Measurements from ENCODE around the gene NQO1. TPM values are rescaled to one million over a fixed set of nuclear protein-coding genes. Genes with fewer than 3 reads are reported as not detected.

The NQO1 gene
- total and polyA plus RNA-seq, 9 of the 15 experiments (the other 6 are each of a cell fraction or from before 2014, with no cell fraction given), result 96.7 to 198 (median 122) TPM

- TF ChIP-seq TBP (optimal IDR thresholded peaks at IDR 0.05; ENCODE audit: low read depth, low read length) (peak; percentile 96), RB1 (IDR thresholded peaks at IDR 0.05; ENCODE audit: low read depth) (no peak; the same call in 1 of the 2 replicates), CBFA2T2 (conservative IDR thresholded peaks at IDR 0.05) (no peak; the same call in 1 of the 2 replicates), ZNF644 (tag; IDR thresholded peaks at IDR 0.05; ENCODE audit: low read depth) (no peak), POLR2B (IDR thresholded peaks at IDR 0.05; ENCODE audit: low read depth, partially characterized antibody) (peak; percentile 89), SMARCB1 (IDR thresholded peaks at IDR 0.05; ENCODE audit: insufficient read length, low read depth) (no peak), SREBF2 (CRISPR knock-in tag; IDR thresholded peaks at IDR 0.05) (no peak), ATF6 (CRISPR knock-in tag; IDR thresholded peaks at IDR 0.05) (0 out of 2 replicates have a peak, but pooled peaks have one; percentile 57), ZNF274 (IDR thresholded peaks at IDR 0.05; ENCODE audit: borderline replicate concordance, low read depth, low read length) (no peak), ZNF444 (CRISPR knock-in tag; IDR thresholded peaks at IDR 0.05) (no peak), CBFB (CRISPR knock-in tag; IDR thresholded peaks at IDR 0.05) (no peak), ZNF280A (IDR thresholded peaks at IDR 0.05; ENCODE audit: low read depth, partially characterized antibody) (no peak), SMAD1 (IDR thresholded peaks at IDR 0.05; ENCODE audit: low read depth, low read length, partially characterized antibody) (peak; percentile 55), BACH1 (tag; IDR thresholded peaks at IDR 0.05) (peak; percentile 99), ZNF507 (tag; conservative IDR thresholded peaks at IDR 0.05) (no peak), DIDO1 (tag; IDR thresholded peaks at IDR 0.05; ENCODE audit: low read depth) (no peak), NCOA6 (IDR thresholded peaks at IDR 0.05) (no peak), CHD2 (IDR thresholded peaks at IDR 0.05; ENCODE audit: low read depth, low read length) (peak; percentile 9; the same call in 1 of the 2 replicates)
- TF ChIP-seq, protein P1, sequence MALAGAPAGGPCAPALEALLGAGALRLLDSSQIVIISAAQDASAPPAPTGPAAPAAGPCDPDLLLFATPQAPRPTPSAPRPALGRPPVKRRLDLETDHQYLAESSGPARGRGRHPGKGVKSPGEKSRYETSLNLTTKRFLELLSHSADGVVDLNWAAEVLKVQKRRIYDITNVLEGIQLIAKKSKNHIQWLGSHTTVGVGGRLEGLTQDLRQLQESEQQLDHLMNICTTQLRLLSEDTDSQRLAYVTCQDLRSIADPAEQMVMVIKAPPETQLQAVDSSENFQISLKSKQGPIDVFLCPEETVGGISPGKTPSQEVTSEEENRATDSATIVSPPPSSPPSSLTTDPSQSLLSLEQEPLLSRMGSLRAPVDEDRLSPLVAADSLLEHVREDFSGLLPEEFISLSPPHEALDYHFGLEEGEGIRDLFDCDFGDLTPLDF (CRISPR knock-in tag; IDR thresholded peaks at IDR 0.05), result no peak
- TF ChIP-seq, protein P2, sequence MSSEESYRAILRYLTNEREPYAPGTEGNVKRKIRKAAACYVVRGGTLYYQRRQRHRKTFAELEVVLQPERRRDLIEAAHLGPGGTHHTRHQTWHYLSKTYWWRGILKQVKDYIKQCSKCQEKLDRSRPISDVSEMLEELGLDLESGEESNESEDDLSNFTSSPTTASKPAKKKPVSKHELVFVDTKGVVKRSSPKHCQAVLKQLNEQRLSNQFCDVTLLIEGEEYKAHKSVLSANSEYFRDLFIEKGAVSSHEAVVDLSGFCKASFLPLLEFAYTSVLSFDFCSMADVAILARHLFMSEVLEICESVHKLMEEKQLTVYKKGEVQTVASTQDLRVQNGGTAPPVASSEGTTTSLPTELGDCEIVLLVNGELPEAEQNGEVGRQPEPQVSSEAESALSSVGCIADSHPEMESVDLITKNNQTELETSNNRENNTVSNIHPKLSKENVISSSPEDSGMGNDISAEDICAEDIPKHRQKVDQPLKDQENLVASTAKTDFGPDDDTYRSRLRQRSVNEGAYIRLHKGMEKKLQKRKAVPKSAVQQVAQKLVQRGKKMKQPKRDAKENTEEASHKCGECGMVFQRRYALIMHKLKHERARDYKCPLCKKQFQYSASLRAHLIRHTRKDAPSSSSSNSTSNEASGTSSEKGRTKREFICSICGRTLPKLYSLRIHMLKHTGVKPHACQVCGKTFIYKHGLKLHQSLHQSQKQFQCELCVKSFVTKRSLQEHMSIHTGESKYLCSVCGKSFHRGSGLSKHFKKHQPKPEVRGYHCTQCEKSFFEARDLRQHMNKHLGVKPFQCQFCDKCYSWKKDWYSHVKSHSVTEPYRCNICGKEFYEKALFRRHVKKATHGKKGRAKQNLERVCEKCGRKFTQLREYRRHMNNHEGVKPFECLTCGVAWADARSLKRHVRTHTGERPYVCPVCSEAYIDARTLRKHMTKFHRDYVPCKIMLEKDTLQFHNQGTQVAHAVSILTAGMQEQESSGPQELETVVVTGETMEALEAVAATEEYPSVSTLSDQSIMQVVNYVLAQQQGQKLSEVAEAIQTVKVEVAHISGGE (CRISPR knock-in tag; IDR thresholded peaks at IDR 0.05), result peak in 2 of 3 experiments; percentile 32 to 85; a peak in 3 of 6 replicates
Observed at GRCh38 chr16:69726313-69727060, at the start of gene NQO1 (continued).

Measured in K562 (cell line).